T-helper 22 cell (primary cell): ENCODE results near the gene CCDC82.

ENCODE experiments used
- DNase-seq: peaks from one replicate; pipeline ENCODE4 v3.0.0-alpha.2; 2020; ENCODE audit warnings: low read depth

CCDC82 gene

GRCh38 chr11:96306933-96307775, 82.6 kb downstream of the CCDC82 start:
- DNase-seq = no peak

- no peak for DNase-seq
These were observed 83.1 kb downstream of the CCDC82 start for GRCh38 chr11:96306600-96306932.

GRCh38 chr11:96306071-96306470, 83.6 kb downstream of the CCDC82 start:
- no peak for DNase-seq

- DNase-seq = no peak
These were observed 85.7 kb downstream of the CCDC82 start for GRCh38 chr11:96303980-96304379.

- no peak for DNase-seq
These were observed 86.6 kb downstream of the CCDC82 start for GRCh38 chr11:96303064-96303463.
